Neural cell (in vitro differentiated cells): ENCODE data around the gene PTPN1. TPM values are rescaled to one million over a fixed set of nuclear protein-coding genes. Genes with fewer than 3 reads are reported as not detected.

Source experiments
- H2AFZ ChIP-seq: fragments of 200-600, 300-800 bp; sonication (generic), shearing (Covaris generic); 2 replicates; pipeline ENCODE4 v1.6.0; 2014; ENCODE audit warnings: low read depth, mild to moderate bottlenecking, antibody characterized with exemption, low read length, moderate library complexity
- H3F3A ChIP-seq: fragments of 200-600 bp; shearing (Covaris generic); 2 replicates; pipeline ENCODE4 v1.6.1; 2016; ENCODE audit warnings: mild to moderate bottlenecking, moderate library complexity, mixed read lengths, antibody characterized with exemption, low read length; ENCODE audit not compliant: insufficient read depth, poor library complexity, severe bottlenecking
- H3K27ac ChIP-seq: fragments of 200-600, 300-800 bp; sonication (generic), shearing (Covaris generic); 2 replicates; pipeline ENCODE4 v1.5.1; 2014; ENCODE audit warnings: mild to moderate bottlenecking, low read length, moderate library complexity
- H3K27me3 ChIP-seq: fragments of 300-800, 200-600 bp; sonication (generic), shearing (Covaris generic); 2 replicates; pipeline ENCODE4 v1.6.0; 2014; ENCODE audit warnings: mild to moderate bottlenecking, low read depth, low read length, moderate library complexity; ENCODE audit not compliant: insufficient read depth
- H3K36me3 ChIP-seq: fragments of 300-800, 200-600 bp; sonication (generic), shearing (Covaris generic); 2 replicates; pipeline ENCODE4 v1.5.1; 2014; ENCODE audit warnings: mild to moderate bottlenecking, antibody characterized with exemption, low read length, moderate library complexity; ENCODE audit not compliant: insufficient read depth
- H3K4me2 ChIP-seq: fragments of 300-800, 200-600 bp; sonication (generic), shearing (Covaris generic); 2 replicates; pipeline ENCODE4 v1.6.0; 2014; ENCODE audit warnings: mild to moderate bottlenecking, low read length
- H3K4me3 ChIP-seq: fragments of 300-800, 200-600 bp; sonication (generic), shearing (Covaris generic); 2 replicates; pipeline ENCODE4 v1.5.1; 2014; ENCODE audit warnings: mild to moderate bottlenecking, low read length, moderate library complexity
- H3K79me2 ChIP-seq: fragments of 200-600 bp; shearing (Covaris generic); replicated peaks from 2 replicates; pipeline ENCODE4 v1.6.0; 2014; ENCODE audit warnings: mild to moderate bottlenecking, low read length, moderate library complexity; ENCODE audit not compliant: insufficient read depth
- H3K9ac ChIP-seq: fragments of 300-800, 200-600 bp; sonication (generic), shearing (Covaris generic); 2 replicates; pipeline ENCODE4 v1.6.1; 2016; ENCODE audit warnings: mild to moderate bottlenecking, low read length, mixed read lengths
- H3K9me2 ChIP-seq: fragments of 200-600 bp; shearing (Covaris generic); 2 replicates; pipeline ENCODE4 v1.6.1; 2016; ENCODE audit warnings: mild to moderate bottlenecking, low read length, mixed read lengths; ENCODE audit not compliant: insufficient read depth
- H3K9me3 ChIP-seq: fragments of 200-600, 300-800 bp; sonication (generic), shearing (Covaris generic); 2 replicates; pipeline ENCODE4 v1.6.1; 2016; ENCODE audit warnings: mild to moderate bottlenecking, mixed run types, low read length, moderate library complexity, mixed read lengths
- H4K20me1 ChIP-seq: fragments of 200-600 bp; shearing (Covaris generic); 2 replicates; pipeline ENCODE4 v1.6.1; 2016; ENCODE audit warnings: mild to moderate bottlenecking, mixed run types; ENCODE audit not compliant: insufficient read depth
- EP300 ChIP-seq: fragments of 450-650 bp; conservative IDR thresholded peaks from 2 replicates; pipeline ENCODE4 v1.6.1; 2014; ENCODE audit warnings: antibody characterized with exemption, mild to moderate bottlenecking, moderate library complexity; ENCODE audit not compliant: poor library complexity, severe bottlenecking
- EZH2 ChIP-seq: fragments of 200-600, 300-800 bp; shearing (Covaris generic), sonication (generic); IDR thresholded peaks from 2 replicates; pipeline ENCODE4 v1.6.1; 2014; ENCODE audit warnings: antibody characterized with exemption, low read length, borderline replicate concordance, mild to moderate bottlenecking; ENCODE audit not compliant: insufficient read depth, poor library complexity, severe bottlenecking
- MXI1 ChIP-seq: fragments of 450-650 bp; conservative IDR thresholded peaks from 2 replicates; pipeline ENCODE4 v1.6.1; 2014; ENCODE audit warnings: antibody characterized with exemption, mild to moderate bottlenecking; ENCODE audit not compliant: poor library complexity, severe bottlenecking
- POLR2AphosphoS5 ChIP-seq: IDR thresholded peaks from 2 replicates; pipeline ENCODE4 v1.6.1; 2012
- RAD21 ChIP-seq: fragments of 450-650 bp; conservative IDR thresholded peaks from 2 replicates; pipeline ENCODE4 v1.6.1; 2014; ENCODE audit warnings: antibody characterized with exemption, mild to moderate bottlenecking, moderate library complexity
- SMC3 ChIP-seq: fragments of 450-650 bp; conservative IDR thresholded peaks from 2 replicates; pipeline ENCODE4 v1.6.1; 2014; ENCODE audit warnings: antibody characterized with exemption, mild to moderate bottlenecking, moderate library complexity; ENCODE audit not compliant: poor library complexity
- TAF1 ChIP-seq: IDR thresholded peaks from 2 replicates; pipeline ENCODE4 v1.6.1; 2012; ENCODE audit warnings: low read depth
- polyA plus RNA-seq: library from polyadenylated mRNA; depleted of rRNA; stranded (reverse); fragments of >200 nt; gene quantifications from 2 replicates; pipeline ENCODE4 v1.2.3, GENCODE V29; 2014
- TF ChIP-seq, protein P1 (sequence below): IDR thresholded peaks from 2 replicates; pipeline ENCODE4 v1.6.1; 2012; ENCODE audit warnings: borderline replicate concordance
- TF ChIP-seq, protein P2 (sequence below): fragments of 450-650 bp; IDR thresholded peaks from 2 replicates; pipeline ENCODE4 v1.5.1; 2014; ENCODE audit warnings: antibody characterized with exemption, mild to moderate bottlenecking, moderate library complexity; ENCODE audit not compliant: poor library complexity, severe bottlenecking

PTPN1 gene
- polyA plus RNA-seq, 1 donor from 2014 or later: 48.1 TPM

DNA sequence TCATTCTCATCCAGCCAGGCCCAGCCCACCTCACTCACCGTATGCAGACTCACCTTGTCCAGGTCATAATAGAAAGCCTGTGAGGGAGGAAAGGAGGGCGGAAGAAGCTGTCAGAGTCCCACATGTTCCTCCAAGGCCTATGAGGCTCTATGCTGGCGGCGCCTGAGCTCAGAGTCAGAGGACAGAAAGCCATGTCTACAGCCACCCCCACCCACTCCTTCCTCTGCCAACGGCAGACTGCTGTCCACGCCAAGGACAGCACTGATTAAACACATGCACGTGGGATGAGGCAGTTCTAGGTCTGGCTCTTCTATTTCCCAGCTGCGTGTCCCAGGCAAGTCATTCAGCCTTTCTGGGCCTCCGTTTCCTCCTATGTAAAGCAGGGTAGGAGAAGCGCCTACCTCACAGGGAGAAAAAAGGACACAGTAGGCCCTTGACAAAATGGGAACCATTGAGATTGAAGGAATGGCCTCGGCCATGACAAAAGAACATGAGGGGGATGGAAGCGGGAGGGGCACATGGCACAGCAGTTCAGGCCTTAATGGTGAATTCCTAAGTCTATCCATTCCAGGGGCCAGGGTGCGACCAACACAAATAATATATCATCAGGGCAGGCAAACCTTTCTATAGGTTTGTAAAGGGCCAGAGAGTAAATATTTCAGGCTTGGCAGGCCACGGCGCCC is 101.1 kb downstream of the PTPN1 start:
- Histone ChIP-seq H4K20me1 (no peaks in the 10 kb centered on the region), H3K4me2 (no peak overlapping the region), H3K9me2 (no peaks in the 10 kb centered on the region), H3K79me2 (no peaks in the 10 kb centered on the region), H3F3A (no peaks in the 10 kb centered on the region), H3K27me3 (no peaks in the 10 kb centered on the region), H3K36me3 (no peaks in the 10 kb centered on the region), H3K4me3 (no peak overlapping the region), H2AFZ (no peak overlapping the region), H3K27ac (no peak overlapping the region), H3K9ac (no peak overlapping the region), H3K9me3 (no peaks in the 10 kb centered on the region)
- TF ChIP-seq TAF1 (no peak), RAD21 (no peak), EZH2 (no peak), MXI1 (no peak), POLR2AphosphoS5 (no peak)

DNA sequence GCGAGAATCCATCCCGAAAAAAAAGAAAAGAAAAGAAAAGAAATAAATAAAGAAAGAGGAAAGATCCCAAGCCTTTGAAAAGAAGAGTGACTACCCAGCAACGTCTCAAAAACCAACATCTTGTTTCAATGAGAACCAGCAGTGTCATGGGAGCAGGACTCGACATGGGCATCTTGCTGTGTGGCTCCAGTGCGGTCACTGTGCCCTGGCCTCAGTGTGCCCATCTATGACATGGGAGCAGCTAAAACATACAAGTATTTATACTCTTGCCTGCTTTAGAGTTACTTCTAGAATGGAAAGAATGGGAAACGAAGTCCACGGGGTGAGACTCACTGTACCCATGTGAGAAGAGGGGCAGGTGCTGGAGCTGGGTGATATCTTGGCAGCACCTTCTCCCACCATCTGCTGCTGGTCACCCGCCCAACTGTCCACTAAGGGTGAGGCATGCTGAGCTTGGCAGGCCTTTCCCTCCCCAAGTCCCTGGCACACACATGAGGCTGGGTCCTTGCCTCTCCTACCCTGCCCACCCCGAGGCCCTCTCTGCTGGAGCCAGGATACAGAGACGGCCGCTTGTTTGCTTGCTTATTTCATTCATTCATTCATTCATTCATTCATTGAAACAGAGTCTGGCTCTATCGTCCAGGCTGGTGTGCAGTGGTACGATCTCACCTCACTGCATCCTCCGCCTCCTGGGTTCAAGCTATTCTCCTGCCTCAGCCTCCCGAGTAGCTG is 103.4 kb downstream of the PTPN1 start:
- TF ChIP-seq MXI1: no peak
- no peaks in the 10 kb centered on the region for H3K79me2 ChIP-seq

DNA sequence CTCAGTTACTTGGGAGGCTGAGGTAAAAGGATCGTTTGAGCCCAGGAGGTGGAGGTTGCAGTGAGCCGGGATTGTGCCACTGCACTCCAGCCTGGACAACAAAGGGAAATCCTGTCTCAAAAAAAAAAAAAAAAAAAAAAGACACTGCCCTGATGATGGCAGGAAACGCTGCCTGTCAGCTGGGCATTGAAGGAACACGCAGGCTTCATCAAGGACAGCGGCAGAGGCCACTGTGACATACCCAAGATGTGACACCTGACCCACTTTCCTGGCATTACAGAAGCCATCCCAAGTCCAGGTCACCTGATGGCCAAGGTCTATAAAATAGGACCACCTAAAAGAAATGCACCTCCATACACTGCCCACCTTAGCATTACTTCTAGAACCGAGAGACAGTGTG is 105.2 kb downstream of the PTPN1 start:
- H3K79me2 ChIP-seq: no peaks in the 10 kb centered on the region
- no peaks in the 10 kb centered on the region for H3K9me2 ChIP-seq
- no peaks in the 10 kb centered on the region for H3K9me3 ChIP-seq
- no peak overlapping the region for H3K4me3 ChIP-seq
- no peak overlapping the region for H2AFZ ChIP-seq
- H4K20me1 ChIP-seq: no peaks in the 10 kb centered on the region
- H3K9ac ChIP-seq: no peak overlapping the region
- H3F3A ChIP-seq: no peaks in the 10 kb centered on the region
- no peaks in the 10 kb centered on the region for H3K27me3 ChIP-seq
- H3K27ac ChIP-seq: no peak overlapping the region
- no peak overlapping the region for H3K4me2 ChIP-seq
- no peaks in the 10 kb centered on the region for H3K36me3 ChIP-seq
- TF ChIP-seq EP300 (no peak), SMC3 (no peak), TAF1 (no peak), POLR2AphosphoS5 (no peak), MXI1 (no peak)

More for the DNA sequence above, 103.4 kb downstream of the PTPN1 start:
- H3K36me3 ChIP-seq: no peaks in the 10 kb centered on the region
- H4K20me1 ChIP-seq: no peaks in the 10 kb centered on the region
- H3K4me2 ChIP-seq: no peak overlapping the region
- no peak overlapping the region for H3K4me3 ChIP-seq
- no peak overlapping the region for H3K9ac ChIP-seq
- no peaks in the 10 kb centered on the region for H3F3A ChIP-seq
- H2AFZ ChIP-seq: no peak overlapping the region
- no peaks in the 10 kb centered on the region for H3K9me2 ChIP-seq
- H3K9me3 ChIP-seq: no peaks in the 10 kb centered on the region
- no peaks in the 10 kb centered on the region for H3K27me3 ChIP-seq
- H3K27ac ChIP-seq: no peak overlapping the region

DNA sequence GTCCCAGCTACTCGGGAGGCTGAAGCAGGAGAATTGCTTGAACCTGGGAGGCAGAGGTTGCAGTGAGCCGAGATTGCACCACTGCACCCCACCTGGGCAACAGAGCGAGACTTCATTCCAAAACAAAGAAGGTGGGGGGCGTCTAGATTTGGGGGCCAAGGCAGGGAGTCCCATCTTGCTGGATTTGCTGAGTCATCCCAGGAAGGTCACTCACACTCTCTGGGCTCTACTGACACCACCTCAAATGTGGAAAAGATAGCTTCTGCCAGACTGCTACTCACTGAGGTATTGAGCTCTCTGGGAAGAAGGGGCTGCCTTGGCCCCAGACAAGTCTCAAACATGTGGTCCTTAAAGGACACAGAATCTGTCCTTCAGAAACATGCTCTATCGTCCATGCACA is 106.8 kb downstream of the PTPN1 start:
- H3K9me2 ChIP-seq: no peaks in the 10 kb centered on the region
- no peak overlapping the region for H3K4me3 ChIP-seq
- no peak overlapping the region for H3K27ac ChIP-seq
- peaks cover 7% of the 10 kb centered on the region for H3K9me3 ChIP-seq
- H3K9ac ChIP-seq: no peak overlapping the region
- H3K36me3 ChIP-seq: no peaks in the 10 kb centered on the region
- no peaks in the 10 kb centered on the region for H3K27me3 ChIP-seq
- no peaks in the 10 kb centered on the region for H3F3A ChIP-seq
- TF ChIP-seq EP300 (no peak), TAF1 (no peak), SMC3 (no peak), MXI1 (no peak)
- TF ChIP-seq, protein P1, sequence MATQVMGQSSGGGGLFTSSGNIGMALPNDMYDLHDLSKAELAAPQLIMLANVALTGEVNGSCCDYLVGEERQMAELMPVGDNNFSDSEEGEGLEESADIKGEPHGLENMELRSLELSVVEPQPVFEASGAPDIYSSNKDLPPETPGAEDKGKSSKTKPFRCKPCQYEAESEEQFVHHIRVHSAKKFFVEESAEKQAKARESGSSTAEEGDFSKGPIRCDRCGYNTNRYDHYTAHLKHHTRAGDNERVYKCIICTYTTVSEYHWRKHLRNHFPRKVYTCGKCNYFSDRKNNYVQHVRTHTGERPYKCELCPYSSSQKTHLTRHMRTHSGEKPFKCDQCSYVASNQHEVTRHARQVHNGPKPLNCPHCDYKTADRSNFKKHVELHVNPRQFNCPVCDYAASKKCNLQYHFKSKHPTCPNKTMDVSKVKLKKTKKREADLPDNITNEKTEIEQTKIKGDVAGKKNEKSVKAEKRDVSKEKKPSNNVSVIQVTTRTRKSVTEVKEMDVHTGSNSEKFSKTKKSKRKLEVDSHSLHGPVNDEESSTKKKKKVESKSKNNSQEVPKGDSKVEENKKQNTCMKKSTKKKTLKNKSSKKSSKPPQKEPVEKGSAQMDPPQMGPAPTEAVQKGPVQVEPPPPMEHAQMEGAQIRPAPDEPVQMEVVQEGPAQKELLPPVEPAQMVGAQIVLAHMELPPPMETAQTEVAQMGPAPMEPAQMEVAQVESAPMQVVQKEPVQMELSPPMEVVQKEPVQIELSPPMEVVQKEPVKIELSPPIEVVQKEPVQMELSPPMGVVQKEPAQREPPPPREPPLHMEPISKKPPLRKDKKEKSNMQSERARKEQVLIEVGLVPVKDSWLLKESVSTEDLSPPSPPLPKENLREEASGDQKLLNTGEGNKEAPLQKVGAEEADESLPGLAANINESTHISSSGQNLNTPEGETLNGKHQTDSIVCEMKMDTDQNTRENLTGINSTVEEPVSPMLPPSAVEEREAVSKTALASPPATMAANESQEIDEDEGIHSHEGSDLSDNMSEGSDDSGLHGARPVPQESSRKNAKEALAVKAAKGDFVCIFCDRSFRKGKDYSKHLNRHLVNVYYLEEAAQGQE: no peak
- TF ChIP-seq, protein P2, sequence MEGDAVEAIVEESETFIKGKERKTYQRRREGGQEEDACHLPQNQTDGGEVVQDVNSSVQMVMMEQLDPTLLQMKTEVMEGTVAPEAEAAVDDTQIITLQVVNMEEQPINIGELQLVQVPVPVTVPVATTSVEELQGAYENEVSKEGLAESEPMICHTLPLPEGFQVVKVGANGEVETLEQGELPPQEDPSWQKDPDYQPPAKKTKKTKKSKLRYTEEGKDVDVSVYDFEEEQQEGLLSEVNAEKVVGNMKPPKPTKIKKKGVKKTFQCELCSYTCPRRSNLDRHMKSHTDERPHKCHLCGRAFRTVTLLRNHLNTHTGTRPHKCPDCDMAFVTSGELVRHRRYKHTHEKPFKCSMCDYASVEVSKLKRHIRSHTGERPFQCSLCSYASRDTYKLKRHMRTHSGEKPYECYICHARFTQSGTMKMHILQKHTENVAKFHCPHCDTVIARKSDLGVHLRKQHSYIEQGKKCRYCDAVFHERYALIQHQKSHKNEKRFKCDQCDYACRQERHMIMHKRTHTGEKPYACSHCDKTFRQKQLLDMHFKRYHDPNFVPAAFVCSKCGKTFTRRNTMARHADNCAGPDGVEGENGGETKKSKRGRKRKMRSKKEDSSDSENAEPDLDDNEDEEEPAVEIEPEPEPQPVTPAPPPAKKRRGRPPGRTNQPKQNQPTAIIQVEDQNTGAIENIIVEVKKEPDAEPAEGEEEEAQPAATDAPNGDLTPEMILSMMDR: no peak
- no peak overlapping the region for H2AFZ ChIP-seq
- H4K20me1 ChIP-seq: no peaks in the 10 kb centered on the region
- no peaks in the 10 kb centered on the region for H3K79me2 ChIP-seq
- no peak overlapping the region for H3K4me2 ChIP-seq
